CD4-positive, alpha-beta T cell treated with Interleukin-4 for 4 hours (primary cell): ENCODE results near the gene TPSB2.
"Not testable (repeated sequence)": the region's sequence is repeated elsewhere in the genome, so short reads cannot be mapped to it uniquely, and the experiment has no call there.

Experiments used
- DNase-seq: peaks from one replicate; pipeline ENCODE4 v3.0.0-alpha.2; 2020

The TPSB2 gene

GRCh38 chr16:1240436-1240835 lies 10.5 kb upstream of the TPSB2 start, which contains the start of gene TPSAB1:
Gene TPSAB1 (plus strand): TSS chr16:1240705. CDS start chr16:1240939, 234 bp downstream.
- not testable (repeated sequence) for DNase-seq

GRCh38 chr16:1239575-1239974 lies 9.6 kb upstream of the TPSB2 start:
- DNase-seq, result not testable (repeated sequence)

- DNase-seq, result not testable (repeated sequence)
Observed at GRCh38 chr16:1238909-1239308, 8.9 kb upstream of the TPSB2 start.

GRCh38 chr16:1237990-1238389 lies 8.0 kb upstream of the TPSB2 start:
- DNase-seq, result no peak

GRCh38 chr16:1236659-1237058 lies 6.7 kb upstream of the TPSB2 start:
- DNase-seq, result not testable (repeated sequence)

- DNase-seq, result not testable (repeated sequence)
Observed at GRCh38 chr16:1232049-1232748, 2.2 kb upstream of the TPSB2 start.

GRCh38 chr16:1231301-1231700 lies 1.3 kb upstream of the TPSB2 start:
- not testable (repeated sequence) for DNase-seq

GRCh38 chr16:1230471-1231212 lies 658 bp upstream of the TPSB2 start:
- not testable (repeated sequence) for DNase-seq

- DNase-seq, result not testable (repeated sequence)
Observed at GRCh38 chr16:1229476-1229875, 508 bp downstream of the TPSB2 start.

GRCh38 chr16:1228227-1228626 lies 1.8 kb downstream of the TPSB2 start:
- DNase-seq, result not testable (repeated sequence)

GRCh38 chr16:1226692-1227091 lies 3.3 kb downstream of the TPSB2 start:
- not testable (repeated sequence) for DNase-seq

GRCh38 chr16:1225728-1226311 lies 4.2 kb downstream of the TPSB2 start:
- DNase-seq, result not testable (repeated sequence)

GRCh38 chr16:1225051-1225451 lies 4.9 kb downstream of the TPSB2 start, which contains the start of gene TPSG1:
Gene TPSG1 (minus strand): TSS chr16:1225268. CDS start chr16:1225252, 16 bp downstream.
- no peak for DNase-seq

GRCh38 chr16:1224558-1224957 lies 5.4 kb downstream of the TPSB2 start:
- DNase-seq, result no peak

GRCh38 chr16:1223355-1224214 lies 6.4 kb downstream of the TPSB2 start:
- no peak for DNase-seq

GRCh38 chr16:1222553-1223354 lies 7.2 kb downstream of the TPSB2 start:
- no peak for DNase-seq

GRCh38 chr16:1221628-1222552 lies 8.1 kb downstream of the TPSB2 start:
- no peak for DNase-seq

- no peak for DNase-seq
Observed at GRCh38 chr16:1220841-1221627, 8.9 kb downstream of the TPSB2 start.

GRCh38 chr16:1220098-1220728 lies 9.8 kb downstream of the TPSB2 start:
- no peak for DNase-seq
